GM12878 (cell line): ENCODE results near the gene XRCC6. TPM values are rescaled to one million over a fixed set of nuclear protein-coding genes. Genes with fewer than 3 reads are reported as not detected.

Experiments
- BCL11A ChIP-seq: IDR thresholded peaks from 2 replicates; pipeline ENCODE4 v1.6.1; 2011; ENCODE audit warnings: low read depth, low read length
- ESRRA ChIP-seq: IDR thresholded peaks from 2 replicates; pipeline ENCODE4 v1.6.1; 2012; ENCODE audit warnings: mild to moderate bottlenecking, low read length, improper control_type of control experiment
- IKZF1 ChIP-seq: fragments of 450-650 bp; conservative IDR thresholded peaks from 2 replicates; pipeline ENCODE4 v1.6.1; 2017; ENCODE audit warnings: antibody characterized with exemption, mild to moderate bottlenecking
- IRF5 ChIP-seq: fragments of 450-650 bp; IDR thresholded peaks from 2 replicates; pipeline ENCODE4 v1.6.1; 2017; ENCODE audit warnings: borderline replicate concordance
- RB1 ChIP-seq: fragments of 450-650 bp; formaldehyde crosslinking; IDR thresholded peaks from 2 replicates; pipeline ENCODE4 v1.6.1; 2017; ENCODE audit warnings: mild to moderate bottlenecking, borderline replicate concordance
- RELB ChIP-seq: fragments of 450-650 bp; IDR thresholded peaks from 2 replicates; pipeline ENCODE4 v1.6.1; 2017; ENCODE audit warnings: low read depth, mild to moderate bottlenecking, moderate library complexity
- REST ChIP-seq: IDR thresholded peaks from 2 replicates; pipeline ENCODE4 v1.6.1; 2012; ENCODE audit warnings: mild to moderate bottlenecking, low read depth, low read length
- RUNX3 ChIP-seq: IDR thresholded peaks from 2 replicates; pipeline ENCODE4 v1.6.1; 2012; ENCODE audit warnings: low read length, inconsistent platforms
- YY1 ChIP-seq: IDR thresholded peaks from 2 replicates; pipeline ENCODE4 v1.6.1; 2011; ENCODE audit warnings: low read depth, mild to moderate bottlenecking, low read length
- ZBTB11 ChIP-seq: fragments of 450-650 bp; formaldehyde crosslinking; IDR thresholded peaks from 2 replicates; pipeline ENCODE4 v1.5.0; 2022; ENCODE audit warnings: mild to moderate bottlenecking, missing genetic modification characterization
- ZNF217 ChIP-seq: fragments of 450-650 bp; IDR thresholded peaks from 2 replicates; pipeline ENCODE4 v1.6.1; 2017; ENCODE audit warnings: antibody characterized with exemption, mild to moderate bottlenecking
- ZNF274 ChIP-seq: IDR thresholded peaks from one replicate; pipeline ENCODE4 v1.8.0; 2011; ENCODE audit not compliant: insufficient read length, insufficient read depth
- polyA plus RNA-seq, 11 experiments: library from polyadenylated mRNA; depleted of rRNA in 4 of 11; unstranded in 6 of 11; stranded (reverse) in 5 of 11; fragments of >200 nt; fragmentation: Nextera tagmentation in 4 of 11; fragmentation: Illumina TruSeq in 1 of 11; extraction: Ambion mirVana in 4 of 11; extraction: Trizol in 1 of 11; gene quantifications; 1 replicate in 1 of 11; 2 replicates in 10 of 11; pipeline versions ENCODE4 v1.2.1 to v1.2.3, GENCODE V29; 2011 to 2016; ENCODE audit warnings: inconsistent platforms in 2 of 11, missing spikeins in 2 of 11, low read depth in 1 of 11
- total RNA-seq, 4 experiments: library from RNA; depleted of rRNA in 3 of 4; stranded (reverse); fragments of >200 nt in 3 of 4; fragmentation: Illumina TruSeq in 1 of 4; extraction: Trizol in 1 of 4; gene quantifications; 2 replicates each; pipeline versions ENCODE4 v1.2.1 to v1.2.3, GENCODE V29; 2013 to 2021

Gene XRCC6
- total and polyA plus RNA-seq, 10 of the 15 experiments (the other 5 are each of a cell fraction or from before 2014, with no cell fraction given) = 186 to 718 (median 348) TPM

GRCh38 chr22:41621099-41621910, at the start of gene XRCC6 (continued):
- TF ChIP-seq ZBTB11 (CRISPR knock-in tag) = no peak
- TF ChIP-seq BCL11A = no peak
- TF ChIP-seq REST = no peak
- TF ChIP-seq RELB = peak; percentile 83
- TF ChIP-seq YY1 = peak; percentile 93
- 0 out of 2 replicates have a peak, but pooled peaks have one; percentile 5 for TF ChIP-seq RUNX3
- TF ChIP-seq ESRRA = no peak
- TF ChIP-seq ZNF217 = no peak
- TF ChIP-seq RB1 = peak; percentile 93
- peak; percentile 86 for TF ChIP-seq IKZF1
- no peak for TF ChIP-seq ZNF274
- no peak for TF ChIP-seq IRF5
